HL-60 (cell line): Measurements from ENCODE around the gene COL7A1.

Experiments used
- GABPA ChIP-seq: IDR thresholded peaks from 2 replicates; pipeline ENCODE4 v1.6.1; 2012; ENCODE audit warnings: low read depth
- POLR2AphosphoS5 ChIP-seq: IDR thresholded peaks from 2 replicates; pipeline ENCODE4 v1.6.1; 2012; ENCODE audit warnings: low read depth
- SPI1 ChIP-seq: IDR thresholded peaks from 2 replicates; pipeline ENCODE4 v1.6.1; 2012; ENCODE audit warnings: low read depth, mild to moderate bottlenecking, borderline replicate concordance
- TF ChIP-seq, protein P1 (sequence below): IDR thresholded peaks from one replicate; pipeline ENCODE4 v1.5.1; 2011; ENCODE audit warnings: low read length, control low read depth, inconsistent platforms; ENCODE audit not compliant: insufficient read depth

DNA sequence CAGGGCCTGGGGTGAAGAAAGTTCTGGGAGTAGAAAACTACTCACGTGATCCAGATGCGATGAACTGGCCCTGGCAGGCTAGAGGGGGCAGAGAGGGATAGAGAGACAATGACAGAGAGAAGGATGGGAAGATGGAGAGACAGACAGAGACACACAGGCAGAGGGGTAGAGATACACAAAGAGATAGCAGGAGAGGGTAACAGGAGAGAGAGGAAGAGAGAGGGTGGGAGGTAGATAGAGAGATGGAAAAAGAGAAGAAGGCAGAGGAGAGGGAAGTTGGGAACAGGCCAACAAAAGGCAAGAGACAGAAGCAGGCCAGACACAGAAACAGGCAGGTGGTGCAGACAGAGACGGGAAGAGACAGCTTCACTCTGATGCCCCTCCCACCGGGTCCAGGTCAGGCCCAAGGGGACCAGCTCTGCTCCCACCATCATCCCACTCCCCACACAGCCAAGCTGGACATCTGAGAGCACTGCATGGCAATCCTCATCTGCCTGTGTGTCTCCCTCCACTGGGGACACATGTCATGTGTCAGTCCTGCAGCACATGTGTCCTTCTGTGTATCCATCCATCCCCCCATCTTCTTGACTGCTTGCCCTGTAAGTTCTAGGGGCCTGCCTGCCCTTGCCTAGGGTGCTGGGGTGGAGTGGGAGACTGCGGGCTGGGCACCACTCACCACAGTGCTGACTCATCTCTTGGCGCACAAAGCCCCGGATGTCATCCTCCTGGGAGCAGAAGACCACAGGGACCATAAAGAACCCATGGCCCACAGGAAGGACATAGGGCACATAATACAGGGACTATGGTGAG lies 29.3 kb downstream of the COL7A1 start:
- TF ChIP-seq, protein P1, sequence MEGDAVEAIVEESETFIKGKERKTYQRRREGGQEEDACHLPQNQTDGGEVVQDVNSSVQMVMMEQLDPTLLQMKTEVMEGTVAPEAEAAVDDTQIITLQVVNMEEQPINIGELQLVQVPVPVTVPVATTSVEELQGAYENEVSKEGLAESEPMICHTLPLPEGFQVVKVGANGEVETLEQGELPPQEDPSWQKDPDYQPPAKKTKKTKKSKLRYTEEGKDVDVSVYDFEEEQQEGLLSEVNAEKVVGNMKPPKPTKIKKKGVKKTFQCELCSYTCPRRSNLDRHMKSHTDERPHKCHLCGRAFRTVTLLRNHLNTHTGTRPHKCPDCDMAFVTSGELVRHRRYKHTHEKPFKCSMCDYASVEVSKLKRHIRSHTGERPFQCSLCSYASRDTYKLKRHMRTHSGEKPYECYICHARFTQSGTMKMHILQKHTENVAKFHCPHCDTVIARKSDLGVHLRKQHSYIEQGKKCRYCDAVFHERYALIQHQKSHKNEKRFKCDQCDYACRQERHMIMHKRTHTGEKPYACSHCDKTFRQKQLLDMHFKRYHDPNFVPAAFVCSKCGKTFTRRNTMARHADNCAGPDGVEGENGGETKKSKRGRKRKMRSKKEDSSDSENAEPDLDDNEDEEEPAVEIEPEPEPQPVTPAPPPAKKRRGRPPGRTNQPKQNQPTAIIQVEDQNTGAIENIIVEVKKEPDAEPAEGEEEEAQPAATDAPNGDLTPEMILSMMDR, result no peak
- TF ChIP-seq GABPA (no peak), SPI1 (no peak), POLR2AphosphoS5 (no peak)
